Tibial artery (tissue), 4 donors: ENCODE data around the gene GALNTL6.
"Not testable (repeated sequence)": the region's sequence is repeated elsewhere in the genome, so short reads cannot be mapped to it uniquely, and the experiment has no call there.

Experiments used
- DNase-seq, 2 donors: peaks; one replicate each; pipeline ENCODE4 v3.0.0-alpha.2; 2019
- H3K27ac ChIP-seq, 2 donors: fragments of 200-600 bp; sonication (generic) in 1 of 2; 1 replicate in 1 of 2; 2 replicates in 1 of 2; pipeline ENCODE4 v1.5.1; 2018 to 2019; ENCODE audit warnings: mild to moderate bottlenecking in 1 of 2
- H3K27me3 ChIP-seq, 2 donors: fragments of 200-600 bp; sonication (generic) in 1 of 2; one replicate each; pipeline versions ENCODE4 v1.5.1 to v1.6.0; 2016 to 2019
- H3K36me3 ChIP-seq, 3 donors: fragments of 200-600 bp; sonication (generic) in 2 of 3; one replicate each; pipeline ENCODE4 v1.5.1; 2016 to 2019; ENCODE audit warnings: mild to moderate bottlenecking in 2 of 3
- H3K4me1 ChIP-seq, 4 donors: fragments of 200-600 bp; sonication (generic) in 2 of 4; 1 replicate in 3 of 4; 2 replicates in 1 of 4; pipeline ENCODE4 v1.5.1; 2016 to 2019
- H3K4me3 ChIP-seq, 2 donors: fragments of 200-600 bp; sonication (generic) in 1 of 2; 1 replicate in 1 of 2; 2 replicates in 1 of 2; pipeline ENCODE4 v1.5.1; 2018 to 2019; ENCODE audit warnings: mild to moderate bottlenecking in 2 of 2
- H3K9me3 ChIP-seq, 3 donors: fragments of 200-600 bp; sonication (generic) in 1 of 3; one replicate each; pipeline ENCODE4 v1.5.1; 2016 to 2019
- CTCF ChIP-seq, 2 experiments: fragments of 200-600 bp in 1 of 2; fragments of 450-650 bp in 1 of 2; IDR thresholded peaks; one replicate each; pipeline ENCODE4 v1.5.1; 2017 to 2019; ENCODE audit warnings: antibody characterized with exemption in 2 of 2, mild to moderate bottlenecking in 1 of 2, moderate library complexity in 1 of 2
- intact Hi-C: fragments of 100-400 bp; cut with DNase I; formaldehyde crosslinking; loops from one replicate; pipeline ENCODE4 v1.15.0; 2023; ENCODE audit warnings: low total_unique reads

GALNTL6 gene

DNA sequence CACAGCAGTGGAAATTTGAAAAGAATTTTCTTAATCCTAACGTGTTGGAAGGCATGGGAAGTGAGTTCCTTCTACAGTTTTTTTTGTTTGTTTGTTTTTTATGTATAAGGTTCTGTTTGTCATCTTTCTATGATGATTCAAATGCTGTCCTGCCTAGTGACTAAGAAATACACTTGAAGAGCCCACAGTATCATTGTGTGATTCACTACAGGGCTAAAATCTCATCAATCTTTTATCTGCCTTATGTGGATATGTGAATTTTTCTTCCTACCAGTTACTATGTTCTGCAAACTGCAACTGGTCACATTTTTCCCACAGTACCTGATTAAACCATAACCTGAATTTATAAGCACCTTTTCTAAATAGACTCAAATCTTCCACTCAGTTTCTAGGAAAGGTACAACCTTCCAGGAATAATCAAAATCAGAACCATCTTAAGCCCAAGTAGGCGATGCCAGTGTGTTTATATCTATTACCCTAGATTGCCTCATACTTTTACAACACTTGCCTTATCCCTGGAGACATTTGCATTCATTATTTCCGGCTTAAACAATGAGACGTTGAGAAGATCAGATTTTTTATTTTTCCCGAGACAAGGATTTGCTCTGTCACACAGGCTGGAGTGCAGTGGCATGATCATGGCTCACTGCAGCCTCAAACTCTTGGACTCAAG lies 1140.8 kb downstream of the GALNTL6 start:
- intact Hi-C loops, result no loop called here
- no peak for TF ChIP-seq CTCF (IDR thresholded peaks at IDR 0.05)

GRCh38 chr4:172956340-172956739 lies 1143.1 kb downstream of the GALNTL6 start:
- H3K9me3 ChIP-seq, intact Hi-C loops, H3K4me3 ChIP-seq, H3K27me3 ChIP-seq, H3K36me3 ChIP-seq, DNase-seq, H3K27ac ChIP-seq, H3K4me1 ChIP-seq: not testable (repeated sequence)

More for the DNA sequence above, 1140.8 kb downstream of the GALNTL6 start:
- DNase-seq, result no peak
- H3K27ac ChIP-seq, result no peak overlapping the region
- no peaks in the 10 kb centered on the region for H3K9me3 ChIP-seq
- no peaks in the 10 kb centered on the region for H3K27me3 ChIP-seq
- H3K36me3 ChIP-seq, result no peaks in the 10 kb centered on the region
- peaks cover 0 to 5% (median 0%) of the 10 kb centered on the region in 4 donors for H3K4me1 ChIP-seq
- no peak overlapping the region for H3K4me3 ChIP-seq

- Histone ChIP-seq H3K27ac (no peak overlapping the region), H3K4me3 (no peak overlapping the region), H3K27me3 (no peaks in the 10 kb centered on the region), H3K9me3 (no peaks in the 10 kb centered on the region), H3K36me3 (no peaks in the 10 kb centered on the region), H3K4me1 (peaks cover 0 to 6% (median 3%) of the 10 kb centered on the region in 4 donors)
- intact Hi-C loops, result no loop called here
- no peak for TF ChIP-seq CTCF (IDR thresholded peaks at IDR 0.05)
- DNase-seq, result no peak
These were observed 1144.0 kb downstream of the GALNTL6 start for GRCh38 chr4:172957216-172957615.

DNA sequence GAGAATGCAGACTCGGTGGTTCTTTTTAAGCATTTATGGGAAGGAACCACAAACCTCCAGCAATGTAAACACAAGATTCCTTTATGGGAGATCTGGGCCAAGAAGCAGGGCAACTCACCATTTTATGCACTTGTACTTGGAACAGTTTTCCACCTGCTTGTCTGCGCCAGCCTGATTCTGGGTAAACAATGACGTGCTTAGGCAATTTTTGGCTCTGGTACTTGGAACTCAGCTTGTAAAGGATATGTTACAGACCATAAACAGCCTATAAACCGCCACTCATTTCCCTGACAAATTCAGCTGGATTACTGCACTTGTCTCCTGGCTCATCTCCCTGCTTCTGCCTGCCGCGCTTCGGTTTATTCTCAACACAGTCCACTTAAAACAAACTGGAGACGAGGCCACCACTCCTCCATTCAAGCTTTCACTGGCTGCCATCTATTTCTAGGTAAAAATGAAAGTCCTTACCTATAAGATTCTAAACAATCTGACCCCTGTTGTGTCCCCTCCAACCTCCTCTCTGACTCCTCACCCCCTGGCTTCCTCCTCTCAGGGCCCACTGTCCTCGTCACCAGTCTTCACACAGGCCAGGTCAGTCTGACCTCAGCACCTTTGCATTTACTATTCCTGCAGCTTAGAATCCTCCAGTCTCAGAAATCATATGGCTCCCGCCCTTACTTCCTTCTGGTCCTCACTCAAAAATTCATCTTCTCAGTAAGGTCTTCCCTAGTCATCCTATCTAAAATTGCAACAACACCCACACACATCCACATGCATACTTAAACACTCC lies 1149.6 kb downstream of the GALNTL6 start:
- H3K36me3 ChIP-seq, result no peaks in the 10 kb centered on the region
- intact Hi-C loops, result no loop called here
- no peak for TF ChIP-seq CTCF (IDR thresholded peaks at IDR 0.05)
- no peaks in the 10 kb centered on the region for H3K27me3 ChIP-seq
- no peaks in the 10 kb centered on the region for H3K9me3 ChIP-seq
- peak overlapping the region; percentile 76 to 79 for H3K27ac ChIP-seq
- peak overlapping the region; percentile 23 to 24 for H3K4me3 ChIP-seq
- H3K4me1 ChIP-seq, result peaks cover 0 to 32% (median 19%) of the 10 kb centered on the region in 4 donors
- peak; percentile 48 to 80 for DNase-seq

GRCh38 chr4:172963498-172964294 lies 1150.5 kb downstream of the GALNTL6 start:
- no peak for TF ChIP-seq CTCF (IDR thresholded peaks at IDR 0.05)
- Histone ChIP-seq H3K4me3 (no peak overlapping the region), H3K4me1 (peaks cover 0 to 32% (median 19%) of the 10 kb centered on the region in 4 donors), H3K36me3 (no peaks in the 10 kb centered on the region), H3K27ac (peak overlapping the region; percentile 76 to 79), H3K27me3 (no peaks in the 10 kb centered on the region), H3K9me3 (no peaks in the 10 kb centered on the region)
- intact Hi-C loops, result no loop called here
- no peak for DNase-seq

GRCh38 chr4:172970189-172970588 lies 1157.0 kb downstream of the GALNTL6 start:
- intact Hi-C loops, H3K36me3 ChIP-seq, H3K4me3 ChIP-seq, DNase-seq, H3K27ac ChIP-seq, H3K27me3 ChIP-seq, H3K4me1 ChIP-seq, H3K9me3 ChIP-seq: not testable (repeated sequence)
